Panc1 (cell line): ENCODE results near the gene IP6K2. TPM values are rescaled to one million over a fixed set of nuclear protein-coding genes. Genes with fewer than 3 reads are reported as not detected.

Source experiments
- ATAC-seq: fragments of 200-7000 bp; cut with Tn5 transposase; 2 replicates; pipeline ENCODE4 v1.9.1; 2020; ENCODE audit warnings: mild to moderate bottlenecking, moderate library complexity
- BruUV-seq: library from RNA; stranded (reverse); fragments of 400-500 nt; replicated peaks from 2 replicates; lab custom pipeline; 2021; lab: Mats Ljungman, UMichigan
- CTCF ChIA-PET: fragments of 300-600 bp; sonication (Branson Sonifier 250); formaldehyde crosslinking; loops from one replicate; lab custom pipeline; 2022; ENCODE audit warnings: antibody characterized with exemption; lab: Charles Lee
- POLR2A ChIA-PET: fragments of 300-600 bp; sonication (Branson Sonifier 250); formaldehyde crosslinking; loops from one replicate; lab custom pipeline; 2022; ENCODE audit warnings: antibody characterized with exemption; lab: Charles Lee
- DNase-seq: peaks from one replicate; pipeline ENCODE4 v3.0.0-alpha.2; 2010; ENCODE audit warnings: low read depth, low spot score
- H3K27ac ChIP-seq: 2 replicates; pipeline ENCODE4 v1.5.1; 2011; ENCODE audit warnings: mild to moderate bottlenecking, low read length, inconsistent platforms
- H3K27me3 ChIP-seq: fragments of 200-500 bp; sonication (Bioruptor generic); 2 replicates; pipeline ENCODE4 v1.6.0; 2014; ENCODE audit warnings: low read length, inconsistent platforms; ENCODE audit not compliant: control insufficient read depth, insufficient read depth
- H3K36me3 ChIP-seq: fragments of 200-500 bp; sonication (Bioruptor generic); 2 replicates; pipeline ENCODE4 v1.5.1; 2014; ENCODE audit warnings: inconsistent platforms, mild to moderate bottlenecking, low read length, moderate library complexity; ENCODE audit not compliant: control insufficient read depth, insufficient read depth
- H3K4me1 ChIP-seq: 2 replicates; pipeline ENCODE4 v1.5.1; 2011; ENCODE audit warnings: inconsistent platforms, mild to moderate bottlenecking, low read length, moderate library complexity; ENCODE audit not compliant: control insufficient read depth, insufficient read depth
- H3K4me3 ChIP-seq, 2 experiments: 2 replicates each; pipeline ENCODE4 v1.5.1; 2011 to 2012; ENCODE audit warnings: low read depth in 2 of 2, low read length in 2 of 2, mild to moderate bottlenecking in 2 of 2, inconsistent platforms in 1 of 2, moderate library complexity in 1 of 2
- H3K9me3 ChIP-seq: fragments of 200-500 bp; sonication (Bioruptor generic); 2 replicates; pipeline ENCODE4 v1.5.1; 2014; ENCODE audit warnings: low read depth, mild to moderate bottlenecking, inconsistent platforms, low read length, moderate library complexity; ENCODE audit not compliant: control insufficient read depth, insufficient read depth
- CTCF ChIP-seq: fragments of 450-650 bp; IDR thresholded peaks from 2 replicates; pipeline ENCODE4 v1.5.1; 2017; ENCODE audit warnings: mild to moderate bottlenecking
- POLR2AphosphoS5 ChIP-seq: IDR thresholded peaks from 2 replicates; pipeline ENCODE4 v1.6.1; 2012; ENCODE audit warnings: mild to moderate bottlenecking, low read depth, low read length, moderate library complexity
- REST ChIP-seq, 2 experiments: IDR thresholded peaks; 2 replicates each; pipeline ENCODE4 v1.6.1; 2011 to 2012; ENCODE audit warnings: low read depth in 2 of 2, control low read depth in 1 of 2, low read length in 1 of 2, mild to moderate bottlenecking in 1 of 2, moderate library complexity in 1 of 2; ENCODE audit not compliant: insufficient read depth in 1 of 2
- SIN3A ChIP-seq: IDR thresholded peaks from 2 replicates; pipeline ENCODE4 v1.6.1; 2012; ENCODE audit warnings: low read depth, mild to moderate bottlenecking, low read length, moderate library complexity, borderline replicate concordance; ENCODE audit not compliant: insufficient read depth
- TCF7L2 ChIP-seq: IDR thresholded peaks from 2 replicates; pipeline ENCODE4 v1.6.1; 2011; ENCODE audit warnings: mild to moderate bottlenecking, low read depth, low read length, inconsistent platforms
- in situ Hi-C: cut with HindIII; loops from 2 replicates; pipeline ENCODE4 v1.10.0; 2016; ENCODE audit warnings: low sequenced_read_pairs, low pct_unique_long_range_greater_than_20kb
- intact Hi-C: fragments of 100-400 bp; cut with micrococcal nuclease; formaldehyde crosslinking; loops from one replicate; pipeline ENCODE4 v1.10.0; 2022; ENCODE audit not compliant: unreplicated experiment
- total RNA-seq: library from RNA; stranded (reverse); gene quantifications from one replicate; pipeline ENCODE4 v1.2.1, GENCODE V29; 2021; ENCODE audit not compliant: unreplicated experiment

The IP6K2 gene
- total RNA-seq, 1 experiment from 2014 or later, result 50.2 TPM

GRCh38 chr3:48662145-48662752 lies 54.8 kb downstream of the IP6K2 start:
- H3K4me3 ChIP-seq, result peak overlapping the region in 1 of 2 experiments; percentile 52; a peak in 1 of 4 replicates
- intact Hi-C loops, result no loop called here
- H3K4me1 ChIP-seq, result no peaks in the 10 kb centered on the region
- POLR2A ChIA-PET, result no interaction called here
- DNase-seq (no peak), ATAC-seq (no peak)
- TF ChIP-seq SIN3A (no peak), REST (IDR thresholded peaks at IDR 0.05; ENCODE audit: insufficient read depth in 1 of 2, low read depth in 2 of 2, low read length in 1 of 2) (no peak), TCF7L2 (no peak), POLR2AphosphoS5 (no peak), CTCF (no peak)
- no peaks in the 10 kb centered on the region for H3K27me3 ChIP-seq
- no TSS peak for BruUV-seq
- in situ Hi-C loops, result no loop called here
- no peaks in the 10 kb centered on the region for H3K36me3 ChIP-seq
- no peak overlapping the region for H3K27ac ChIP-seq
- H3K9me3 ChIP-seq, result no peaks in the 10 kb centered on the region
- CTCF ChIA-PET, result no interaction called here

- H3K27me3 ChIP-seq, result no peaks in the 10 kb centered on the region
- H3K4me1 ChIP-seq, result no peaks in the 10 kb centered on the region
- ATAC-seq (no peak), DNase-seq (no peak)
- H3K36me3 ChIP-seq, result no peaks in the 10 kb centered on the region
- ChIA-PET POLR2A (no interaction called here), CTCF (no interaction called here)
- peak overlapping the region in 1 of 2 experiments; percentile 26; a peak in 1 of 4 replicates for H3K4me3 ChIP-seq
- no peak for TF ChIP-seq CTCF
- TF ChIP-seq REST (IDR thresholded peaks at IDR 0.05; ENCODE audit: insufficient read depth in 1 of 2, low read depth in 2 of 2, low read length in 1 of 2), result peak; percentile 94 to 96
- no peak overlapping the region for H3K27ac ChIP-seq
- in situ Hi-C loops, result no loop called here
- BruUV-seq, result no TSS peak
- H3K9me3 ChIP-seq, result no peaks in the 10 kb centered on the region
- intact Hi-C loops, result no loop called here
These were observed 55.4 kb downstream of the IP6K2 start for GRCh38 chr3:48661501-48662144.
